Measurements from ENCODE around the gene KCNH8. TPM values are rescaled to one million over a fixed set of nuclear protein-coding genes. Genes with fewer than 3 reads are reported as not detected.

The KCNH8 gene
- total RNA-seq, 6 experiments from 2014 or later, result not detected

GRCh38 chr3:19456738-19457137 is 308.4 kb downstream of the KCNH8 start:
- TF ChIP-seq CTCF (IDR thresholded peaks at IDR 0.05), result no peak
- TF ChIP-seq POLR2A (IDR thresholded peaks at IDR 0.05), result no peak
- H3K27ac ChIP-seq, result no peak overlapping the region
- intact Hi-C loops (cut with DNase I), result no loop called here
- no peaks in the 10 kb centered on the region for H3K36me3 ChIP-seq
- DNase-seq (no peak), ATAC-seq (no peak)
- no peaks in the 10 kb centered on the region for H3K27me3 ChIP-seq
- H3K4me1 ChIP-seq, result no peaks in the 10 kb centered on the region
- H3K9me3 ChIP-seq, result no peaks in the 10 kb centered on the region
- 33% methylated on average over 3 of the region's 3 CpGs for WGBS (ENCODE audit: insufficient coverage, low coverage, low lambda C conversion rate, missing lambda C conversion rate)
- H3K4me3 ChIP-seq, result no peak overlapping the region

- Histone ChIP-seq H3K4me3 (no peak overlapping the region), H3K9me3 (no peaks in the 10 kb centered on the region), H3K4me1 (no peaks in the 10 kb centered on the region), H3K27ac (no peak overlapping the region), H3K27me3 (no peaks in the 10 kb centered on the region), H3K36me3 (no peaks in the 10 kb centered on the region)
- 44% methylated on average over 3 of the region's 3 CpGs for WGBS (ENCODE audit: insufficient coverage, low coverage, low lambda C conversion rate, missing lambda C conversion rate)
- TF ChIP-seq POLR2A (IDR thresholded peaks at IDR 0.05) (no peak), CTCF (IDR thresholded peaks at IDR 0.05) (no peak)
- intact Hi-C loops (cut with DNase I), result no loop called here
- no peak for ATAC-seq
- no peak for DNase-seq
These were observed 309.1 kb downstream of the KCNH8 start for GRCh38 chr3:19457449-19457848.

- DNase-seq, result no peak
- intact Hi-C loops (cut with DNase I), result no loop called here
- Histone ChIP-seq H3K27me3 (no peaks in the 10 kb centered on the region), H3K4me1 (no peaks in the 10 kb centered on the region), H3K9me3 (no peaks in the 10 kb centered on the region), H3K27ac (no peak overlapping the region), H3K36me3 (no peaks in the 10 kb centered on the region), H3K4me3 (no peak overlapping the region)
- ATAC-seq, result no peak
- TF ChIP-seq POLR2A (IDR thresholded peaks at IDR 0.05), result no peak
- TF ChIP-seq CTCF (IDR thresholded peaks at IDR 0.05), result no peak
These were observed 319.5 kb downstream of the KCNH8 start for GRCh38 chr3:19467761-19468160.

- TF ChIP-seq POLR2A (IDR thresholded peaks at IDR 0.05) (no peak), CTCF (IDR thresholded peaks at IDR 0.05) (no peak)
- Histone ChIP-seq H3K4me3 (no peak overlapping the region), H3K4me1 (no peaks in the 10 kb centered on the region), H3K9me3 (no peaks in the 10 kb centered on the region), H3K27ac (no peak overlapping the region), H3K36me3 (no peaks in the 10 kb centered on the region), H3K27me3 (no peaks in the 10 kb centered on the region)
- WGBS (ENCODE audit: insufficient coverage, low coverage, low lambda C conversion rate, missing lambda C conversion rate), result 44% methylated on average over 4 of the region's 4 CpGs
- no peak for DNase-seq
- ATAC-seq, result no peak
- intact Hi-C loops (cut with DNase I), result no loop called here
These were observed 322.8 kb downstream of the KCNH8 start for GRCh38 chr3:19471138-19471537.

GRCh38 chr3:19473971-19474580 is 325.8 kb downstream of the KCNH8 start:
- H3K9me3 ChIP-seq, result no peaks in the 10 kb centered on the region
- no peak for ATAC-seq
- H3K36me3 ChIP-seq, result no peaks in the 10 kb centered on the region
- H3K4me3 ChIP-seq, result no peak overlapping the region
- no peaks in the 10 kb centered on the region for H3K27me3 ChIP-seq
- 38% methylated on average over 3 of the region's 3 CpGs for WGBS (ENCODE audit: insufficient coverage, low coverage, low lambda C conversion rate, missing lambda C conversion rate)
- intact Hi-C loops (cut with DNase I), result no loop called here
- no peak overlapping the region for H3K27ac ChIP-seq
- no peak for DNase-seq
- no peaks in the 10 kb centered on the region for H3K4me1 ChIP-seq
- no peak for TF ChIP-seq CTCF (IDR thresholded peaks at IDR 0.05)
- TF ChIP-seq POLR2A (IDR thresholded peaks at IDR 0.05), result no peak

Measured in right lobe of liver (tissue), 6 donors.